Prostate gland (tissue), 2 donors: ENCODE data around the gene P2RX1.

ENCODE experiments used
- POLR2A ChIP-seq: fragments of 450-650 bp; IDR thresholded peaks from one replicate; pipeline ENCODE4 v1.6.1; 2016; ENCODE audit warnings: antibody characterized with exemption, mild to moderate bottlenecking
- POLR2AphosphoS5 ChIP-seq: sonication (generic); formaldehyde crosslinking; IDR thresholded peaks from one replicate; pipeline ENCODE4 v1.6.1; 2017; ENCODE audit warnings: antibody characterized with exemption
- TF ChIP-seq, protein P1 (sequence below), 4 experiments: fragments of 200-600 bp in 2 of 4; fragments of 450-650 bp in 2 of 4; sonication (generic) in 2 of 4; IDR thresholded peaks; 1 replicate in 3 of 4; 2 replicates in 1 of 4; pipeline ENCODE4 v1.5.1; 2016 to 2019; ENCODE audit warnings: antibody characterized with exemption in 4 of 4, mild to moderate bottlenecking in 2 of 4, moderate library complexity in 2 of 4

DNA sequence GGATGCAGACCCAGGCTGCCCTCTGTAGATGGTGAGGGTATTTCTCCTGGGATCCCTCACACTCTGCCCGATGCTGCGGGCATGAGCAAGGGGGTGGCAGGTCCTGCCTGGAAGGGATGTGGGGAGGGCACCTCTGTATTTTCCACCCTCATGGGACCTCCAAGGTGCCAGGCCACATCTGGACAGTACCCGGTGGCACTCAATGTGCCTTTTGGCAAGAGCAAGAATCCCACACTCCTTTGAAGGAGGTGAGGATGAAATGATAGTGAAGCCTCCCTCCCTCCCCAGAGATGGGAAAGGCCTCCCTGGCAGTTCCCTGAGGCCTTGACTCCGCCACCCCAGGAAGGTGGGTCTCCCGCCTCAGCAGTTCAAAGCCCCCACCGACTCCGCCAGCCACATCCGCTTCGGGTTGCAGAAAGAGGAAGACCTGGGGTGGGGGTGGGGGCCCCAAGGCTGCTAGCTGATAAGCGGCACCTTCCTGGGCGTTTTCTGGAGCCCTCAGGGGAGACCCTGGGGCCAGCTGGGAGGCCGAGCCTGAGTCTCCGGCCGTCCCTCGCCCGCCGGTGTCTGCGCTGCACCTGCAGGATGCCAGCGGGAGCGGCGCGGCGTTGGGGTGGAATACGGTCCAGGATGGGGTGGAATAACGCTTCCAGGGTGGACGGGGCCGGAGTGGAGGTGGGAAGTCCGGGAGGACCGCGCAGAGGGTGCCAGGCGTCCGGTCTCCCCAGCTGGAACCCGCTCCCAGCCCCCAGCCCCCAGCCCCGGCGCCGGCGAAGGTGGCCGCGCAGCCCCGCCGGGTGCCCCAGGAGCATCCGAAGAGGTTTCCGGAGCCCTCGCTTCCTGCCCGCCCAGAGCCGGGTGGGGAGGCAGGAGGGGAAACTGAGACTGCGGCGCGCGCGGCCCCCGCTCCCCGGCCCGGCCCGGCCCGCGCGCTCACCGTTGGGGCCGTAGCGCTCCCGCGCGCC, 47.3 kb upstream of the P2RX1 start:
- TF ChIP-seq, protein P1, sequence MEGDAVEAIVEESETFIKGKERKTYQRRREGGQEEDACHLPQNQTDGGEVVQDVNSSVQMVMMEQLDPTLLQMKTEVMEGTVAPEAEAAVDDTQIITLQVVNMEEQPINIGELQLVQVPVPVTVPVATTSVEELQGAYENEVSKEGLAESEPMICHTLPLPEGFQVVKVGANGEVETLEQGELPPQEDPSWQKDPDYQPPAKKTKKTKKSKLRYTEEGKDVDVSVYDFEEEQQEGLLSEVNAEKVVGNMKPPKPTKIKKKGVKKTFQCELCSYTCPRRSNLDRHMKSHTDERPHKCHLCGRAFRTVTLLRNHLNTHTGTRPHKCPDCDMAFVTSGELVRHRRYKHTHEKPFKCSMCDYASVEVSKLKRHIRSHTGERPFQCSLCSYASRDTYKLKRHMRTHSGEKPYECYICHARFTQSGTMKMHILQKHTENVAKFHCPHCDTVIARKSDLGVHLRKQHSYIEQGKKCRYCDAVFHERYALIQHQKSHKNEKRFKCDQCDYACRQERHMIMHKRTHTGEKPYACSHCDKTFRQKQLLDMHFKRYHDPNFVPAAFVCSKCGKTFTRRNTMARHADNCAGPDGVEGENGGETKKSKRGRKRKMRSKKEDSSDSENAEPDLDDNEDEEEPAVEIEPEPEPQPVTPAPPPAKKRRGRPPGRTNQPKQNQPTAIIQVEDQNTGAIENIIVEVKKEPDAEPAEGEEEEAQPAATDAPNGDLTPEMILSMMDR (IDR thresholded peaks at IDR 0.05), result no peak
- no peak for TF ChIP-seq POLR2AphosphoS5
- TF ChIP-seq POLR2A, result no peak
